MV-4-11 (cell line): Measurements from ENCODE around the gene CD164L2.
"Not testable (repeated sequence)": the region's sequence is repeated elsewhere in the genome, so short reads cannot be mapped to it uniquely, and the experiment has no call there.

Experiments used
- DNase-seq: peaks from one replicate; lab custom pipeline; 2025; lab: John Stamatoyannopoulos, UW

CD164L2 gene

GRCh38 chr1:27384797-27385196, 1.7 kb upstream of the CD164L2 start:
- not testable (repeated sequence) for DNase-seq

- DNase-seq: no peak
Observed at GRCh38 chr1:27383661-27384060, 528 bp upstream of the CD164L2 start.

- DNase-seq: no peak
Observed at GRCh38 chr1:27381969-27382762, 967 bp downstream of the CD164L2 start.

- DNase-seq: no peak
Observed at GRCh38 chr1:27380766-27381733, 2.1 kb downstream of the CD164L2 start.

GRCh38 chr1:27380224-27380623, 2.9 kb downstream of the CD164L2 start:
- no peak for DNase-seq

- DNase-seq: no peak
Observed at GRCh38 chr1:27379564-27380122, 3.5 kb downstream of the CD164L2 start.

- DNase-seq: no peak
Observed at GRCh38 chr1:27377760-27378495, 5.2 kb downstream of the CD164L2 start.

GRCh38 chr1:27374362-27375086, 8.6 kb downstream of the CD164L2 start, which contains the start of gene FCN3:
FCN3 (minus strand) TSS chr1:27374824; CDS start chr1:27374818, 6 bp downstream.
- no peak for DNase-seq

- no peak for DNase-seq
Observed at GRCh38 chr1:27372808-27373690, 10.1 kb downstream of the CD164L2 start.

- no peak for DNase-seq
Observed at GRCh38 chr1:27372022-27372807, 10.9 kb downstream of the CD164L2 start.

GRCh38 chr1:27368869-27369582, 14.1 kb downstream of the CD164L2 start:
- no peak for DNase-seq

- DNase-seq: no peak
Observed at GRCh38 chr1:27367160-27367650, 15.9 kb downstream of the CD164L2 start.

GRCh38 chr1:27366411-27367159, 16.5 kb downstream of the CD164L2 start, which contains the start of gene MAP3K6:
MAP3K6 (minus strand) TSS chr1:27366961; CDS start chr1:27366597, 364 bp downstream.
- peak; percentile 68 for DNase-seq

- DNase-seq: peak; percentile 31
Observed at GRCh38 chr1:27366113-27366410, 17.1 kb downstream of the CD164L2 start.

GRCh38 chr1:27365372-27366112, 17.6 kb downstream of the CD164L2 start:
- peak; percentile 67 for DNase-seq

GRCh38 chr1:27364696-27365371, 18.3 kb downstream of the CD164L2 start:
- DNase-seq: no peak
